Ishikawa (cell line): ENCODE results near the gene APOBEC3F.

Source experiments
- CEBPB ChIP-seq: IDR thresholded peaks from 2 replicates; pipeline ENCODE4 v1.6.1; 2012
- CREB1 ChIP-seq: IDR thresholded peaks from 2 replicates; pipeline ENCODE4 v1.6.1; 2012; ENCODE audit warnings: low read depth
- EGR1 ChIP-seq: IDR thresholded peaks from 2 replicates; pipeline ENCODE4 v1.6.1; 2012
- EP300 ChIP-seq: IDR thresholded peaks from 2 replicates; pipeline ENCODE4 v1.6.1; 2012; ENCODE audit warnings: borderline replicate concordance
- FOXM1 ChIP-seq: IDR thresholded peaks from 2 replicates; pipeline ENCODE4 v1.6.1; 2012; ENCODE audit warnings: low read depth, borderline replicate concordance
- MAX ChIP-seq: IDR thresholded peaks from 2 replicates; pipeline ENCODE4 v1.6.1; 2012
- NFIC ChIP-seq: IDR thresholded peaks from 2 replicates; pipeline ENCODE4 v1.6.1; 2012
- RAD21 ChIP-seq: IDR thresholded peaks from 2 replicates; pipeline ENCODE4 v1.6.1; 2012; ENCODE audit warnings: low read depth
- TAF1 ChIP-seq: IDR thresholded peaks from 2 replicates; pipeline ENCODE4 v1.6.1; 2012; ENCODE audit warnings: low read depth, mild to moderate bottlenecking
- TCF12 ChIP-seq: IDR thresholded peaks from 2 replicates; pipeline ENCODE4 v1.6.1; 2012; ENCODE audit warnings: low read depth
- TEAD4 ChIP-seq: IDR thresholded peaks from 2 replicates; pipeline ENCODE4 v1.6.1; 2012
- USF1 ChIP-seq: IDR thresholded peaks from 2 replicates; pipeline ENCODE4 v1.6.1; 2012
- YY1 ChIP-seq: IDR thresholded peaks from 2 replicates; pipeline ENCODE4 v1.6.1; 2012; ENCODE audit warnings: low read depth
- ZBTB7A ChIP-seq: IDR thresholded peaks from 2 replicates; pipeline ENCODE4 v1.6.1; 2012; ENCODE audit warnings: low read depth
- TF ChIP-seq, protein P1 (sequence below): IDR thresholded peaks from 2 replicates; pipeline ENCODE4 v1.6.1; 2012; ENCODE audit warnings: low read depth, mild to moderate bottlenecking

The APOBEC3F gene

DNA sequence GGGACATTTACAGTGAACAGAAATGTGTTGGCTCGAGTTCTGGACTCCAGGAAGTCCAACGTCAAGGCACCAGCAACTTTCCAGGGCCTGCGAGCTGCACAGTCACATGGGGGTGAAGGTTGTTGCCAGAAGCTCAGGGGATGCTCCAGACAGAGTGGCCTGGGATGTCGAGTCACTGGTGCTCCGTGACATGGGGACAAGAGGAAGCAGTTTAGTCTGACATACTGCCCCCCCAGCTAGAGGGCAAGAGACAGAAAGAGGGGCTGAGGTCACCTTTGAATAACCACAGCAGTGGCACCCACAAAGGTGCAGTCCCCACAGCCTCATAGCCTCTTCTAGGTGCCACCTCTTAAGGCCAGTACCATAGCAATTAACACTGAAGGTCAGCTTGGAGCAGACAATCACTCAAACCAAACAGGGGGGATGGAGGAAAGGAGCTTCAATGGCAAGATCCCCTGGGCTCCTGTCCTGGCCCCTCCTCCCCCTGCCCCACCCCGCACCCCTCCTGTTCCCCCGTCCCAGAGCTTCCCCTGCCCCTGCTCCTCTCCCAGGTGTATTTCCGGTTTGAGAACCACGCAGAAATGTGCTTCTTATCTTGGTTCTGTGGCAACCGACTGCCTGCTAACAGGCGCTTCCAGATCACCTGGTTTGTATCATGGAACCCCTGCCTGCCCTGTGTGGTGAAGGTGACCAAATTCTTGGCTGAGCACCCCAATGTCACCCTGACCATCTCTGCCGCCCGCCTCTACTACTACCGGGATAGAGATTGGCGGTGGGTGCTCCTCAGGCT is 15.9 kb upstream of the APOBEC3F start:
- TF ChIP-seq YY1 (no peak), TCF12 (no peak), EGR1 (no peak), USF1 (no peak), TAF1 (no peak), TEAD4 (no peak), NFIC (no peak), MAX (no peak), RAD21 (no peak), CREB1 (no peak), EP300 (no peak), CEBPB (no peak), FOXM1 (no peak), ZBTB7A (no peak)
- TF ChIP-seq, protein P1, sequence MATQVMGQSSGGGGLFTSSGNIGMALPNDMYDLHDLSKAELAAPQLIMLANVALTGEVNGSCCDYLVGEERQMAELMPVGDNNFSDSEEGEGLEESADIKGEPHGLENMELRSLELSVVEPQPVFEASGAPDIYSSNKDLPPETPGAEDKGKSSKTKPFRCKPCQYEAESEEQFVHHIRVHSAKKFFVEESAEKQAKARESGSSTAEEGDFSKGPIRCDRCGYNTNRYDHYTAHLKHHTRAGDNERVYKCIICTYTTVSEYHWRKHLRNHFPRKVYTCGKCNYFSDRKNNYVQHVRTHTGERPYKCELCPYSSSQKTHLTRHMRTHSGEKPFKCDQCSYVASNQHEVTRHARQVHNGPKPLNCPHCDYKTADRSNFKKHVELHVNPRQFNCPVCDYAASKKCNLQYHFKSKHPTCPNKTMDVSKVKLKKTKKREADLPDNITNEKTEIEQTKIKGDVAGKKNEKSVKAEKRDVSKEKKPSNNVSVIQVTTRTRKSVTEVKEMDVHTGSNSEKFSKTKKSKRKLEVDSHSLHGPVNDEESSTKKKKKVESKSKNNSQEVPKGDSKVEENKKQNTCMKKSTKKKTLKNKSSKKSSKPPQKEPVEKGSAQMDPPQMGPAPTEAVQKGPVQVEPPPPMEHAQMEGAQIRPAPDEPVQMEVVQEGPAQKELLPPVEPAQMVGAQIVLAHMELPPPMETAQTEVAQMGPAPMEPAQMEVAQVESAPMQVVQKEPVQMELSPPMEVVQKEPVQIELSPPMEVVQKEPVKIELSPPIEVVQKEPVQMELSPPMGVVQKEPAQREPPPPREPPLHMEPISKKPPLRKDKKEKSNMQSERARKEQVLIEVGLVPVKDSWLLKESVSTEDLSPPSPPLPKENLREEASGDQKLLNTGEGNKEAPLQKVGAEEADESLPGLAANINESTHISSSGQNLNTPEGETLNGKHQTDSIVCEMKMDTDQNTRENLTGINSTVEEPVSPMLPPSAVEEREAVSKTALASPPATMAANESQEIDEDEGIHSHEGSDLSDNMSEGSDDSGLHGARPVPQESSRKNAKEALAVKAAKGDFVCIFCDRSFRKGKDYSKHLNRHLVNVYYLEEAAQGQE = no peak

DNA sequence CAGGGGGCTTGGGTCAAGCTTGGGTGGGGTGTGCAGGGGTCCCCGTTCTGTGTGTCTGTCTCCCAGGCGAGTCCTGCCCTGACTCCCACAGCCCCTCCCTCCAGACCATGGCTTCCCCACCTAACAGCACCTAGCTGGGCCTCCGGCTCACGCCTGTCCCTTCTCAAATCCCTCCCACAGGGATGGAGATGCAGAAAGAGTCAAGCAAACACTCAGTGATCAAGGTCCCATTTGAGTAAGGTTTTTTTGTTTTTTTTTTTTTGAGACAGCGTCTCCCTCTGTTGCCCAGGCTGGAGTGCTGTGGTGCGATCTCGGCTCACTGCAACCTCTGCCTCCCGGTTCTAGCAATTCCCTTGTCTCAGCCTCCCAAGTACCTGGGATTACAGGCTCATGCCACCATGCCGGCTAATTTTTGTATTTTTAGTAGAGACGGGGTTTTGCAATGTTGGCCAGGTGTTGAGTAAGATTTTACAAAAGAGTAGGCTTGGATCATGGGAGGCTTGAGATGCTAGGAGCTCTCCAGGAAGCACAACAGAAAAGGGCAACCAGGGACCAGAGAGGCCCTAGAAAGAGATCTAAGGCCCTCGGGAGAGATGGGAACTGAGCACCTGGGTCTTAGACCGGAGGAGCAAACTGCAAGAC is 14.0 kb upstream of the APOBEC3F start:
- no peak for TF ChIP-seq CEBPB
- no peak for TF ChIP-seq MAX
- TF ChIP-seq, protein P1 = no peak
- TF ChIP-seq USF1 = no peak
- no peak for TF ChIP-seq EGR1
- no peak for TF ChIP-seq RAD21
- TF ChIP-seq TCF12 = no peak
- no peak for TF ChIP-seq EP300
- no peak for TF ChIP-seq YY1
- no peak for TF ChIP-seq NFIC
- TF ChIP-seq TEAD4 = no peak
- no peak for TF ChIP-seq TAF1

GRCh38 chr22:39027717-39028116 is 12.9 kb upstream of the APOBEC3F start:
- TF ChIP-seq CEBPB (no peak), TCF12 (no peak), EGR1 (no peak), NFIC (no peak), RAD21 (no peak), CREB1 (no peak), USF1 (no peak), MAX (no peak)

GRCh38 chr22:39028281-39028680 is 12.4 kb upstream of the APOBEC3F start:
- TF ChIP-seq MAX = no peak
- TF ChIP-seq CREB1 = no peak
- TF ChIP-seq FOXM1 = no peak
- no peak for TF ChIP-seq CEBPB
- no peak for TF ChIP-seq USF1
- TF ChIP-seq, protein P1 = no peak
- no peak for TF ChIP-seq EP300
- TF ChIP-seq NFIC = no peak
- TF ChIP-seq ZBTB7A = no peak
- no peak for TF ChIP-seq EGR1
- TF ChIP-seq YY1 = no peak
- no peak for TF ChIP-seq TEAD4
- TF ChIP-seq TAF1 = no peak
- no peak for TF ChIP-seq TCF12
- TF ChIP-seq RAD21 = no peak
